WI38 (cell line): ENCODE measurements around the gene NAA35.
"Not testable (repeated sequence)": the region's sequence is repeated elsewhere in the genome, so short reads cannot be mapped to it uniquely, and the experiment has no call there.

Source experiments
- H3K4me3 ChIP-seq: 2 replicates; pipeline ENCODE4 v1.5.1; 2011; ENCODE audit warnings: low read depth, mild to moderate bottlenecking, control low read depth, low read length
- CTCF ChIP-seq: IDR thresholded peaks from 2 replicates; pipeline ENCODE4 v1.5.1; 2012; ENCODE audit warnings: low read depth, mild to moderate bottlenecking, control low read depth, low read length

NAA35 gene

DNA sequence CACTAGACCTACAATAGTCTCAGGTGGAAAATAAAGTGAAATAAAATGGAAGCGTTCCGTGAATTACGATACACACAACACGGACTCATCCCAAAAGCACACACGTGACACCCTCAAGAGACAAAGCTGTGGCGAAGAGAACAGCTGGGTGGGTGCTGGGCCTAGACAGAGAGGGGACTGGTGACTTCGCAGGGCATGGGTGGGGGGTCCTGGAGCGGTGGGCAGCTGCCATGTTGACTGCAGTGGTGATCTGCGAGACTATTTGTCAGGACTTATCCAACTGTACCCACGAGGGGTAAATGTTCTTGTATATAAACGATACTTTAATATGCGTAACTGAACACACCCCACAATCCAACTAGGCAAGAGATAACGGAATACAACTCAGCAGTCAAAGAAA lies 106.4 kb downstream of the NAA35 start:
- no peak for TF ChIP-seq CTCF
- H3K4me3 ChIP-seq, result no peak overlapping the region

GRCh38 chr9:86048018-86048742 lies 107.2 kb downstream of the NAA35 start:
- H3K4me3 ChIP-seq, result not testable (repeated sequence)

GRCh38 chr9:86052556-86053468 lies 111.9 kb downstream of the NAA35 start:
- TF ChIP-seq CTCF, result no peak
- no peak overlapping the region for H3K4me3 ChIP-seq

- TF ChIP-seq CTCF, result no peak
- H3K4me3 ChIP-seq, result no peak overlapping the region
These were observed 113.7 kb downstream of the NAA35 start for GRCh38 chr9:86054695-86055094.

DNA sequence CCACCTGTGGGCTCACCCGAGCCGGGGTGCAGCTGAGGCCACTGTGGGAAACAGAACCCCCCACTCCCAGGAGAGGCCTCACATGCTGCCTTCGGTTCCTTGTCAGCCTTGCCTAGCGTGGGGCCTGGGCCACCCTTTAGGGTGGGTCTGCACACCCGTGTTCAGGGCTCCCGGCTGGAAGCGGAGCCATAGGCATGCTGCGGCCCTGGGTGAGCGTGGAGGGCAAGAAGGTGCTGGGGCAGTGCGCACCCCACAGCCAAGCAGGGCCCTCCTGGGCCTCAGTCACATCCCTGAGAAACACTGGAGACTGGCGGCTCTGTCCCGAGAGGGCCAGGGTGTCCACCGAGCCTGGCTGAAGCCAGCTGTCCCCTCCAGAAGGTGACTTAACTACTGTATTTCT lies 116.5 kb downstream of the NAA35 start:
- no peak overlapping the region for H3K4me3 ChIP-seq
- TF ChIP-seq CTCF, result no peak

- H3K4me3 ChIP-seq, result no peak overlapping the region
- TF ChIP-seq CTCF, result no peak
These were observed 121.2 kb downstream of the NAA35 start for GRCh38 chr9:86061972-86062739.

DNA sequence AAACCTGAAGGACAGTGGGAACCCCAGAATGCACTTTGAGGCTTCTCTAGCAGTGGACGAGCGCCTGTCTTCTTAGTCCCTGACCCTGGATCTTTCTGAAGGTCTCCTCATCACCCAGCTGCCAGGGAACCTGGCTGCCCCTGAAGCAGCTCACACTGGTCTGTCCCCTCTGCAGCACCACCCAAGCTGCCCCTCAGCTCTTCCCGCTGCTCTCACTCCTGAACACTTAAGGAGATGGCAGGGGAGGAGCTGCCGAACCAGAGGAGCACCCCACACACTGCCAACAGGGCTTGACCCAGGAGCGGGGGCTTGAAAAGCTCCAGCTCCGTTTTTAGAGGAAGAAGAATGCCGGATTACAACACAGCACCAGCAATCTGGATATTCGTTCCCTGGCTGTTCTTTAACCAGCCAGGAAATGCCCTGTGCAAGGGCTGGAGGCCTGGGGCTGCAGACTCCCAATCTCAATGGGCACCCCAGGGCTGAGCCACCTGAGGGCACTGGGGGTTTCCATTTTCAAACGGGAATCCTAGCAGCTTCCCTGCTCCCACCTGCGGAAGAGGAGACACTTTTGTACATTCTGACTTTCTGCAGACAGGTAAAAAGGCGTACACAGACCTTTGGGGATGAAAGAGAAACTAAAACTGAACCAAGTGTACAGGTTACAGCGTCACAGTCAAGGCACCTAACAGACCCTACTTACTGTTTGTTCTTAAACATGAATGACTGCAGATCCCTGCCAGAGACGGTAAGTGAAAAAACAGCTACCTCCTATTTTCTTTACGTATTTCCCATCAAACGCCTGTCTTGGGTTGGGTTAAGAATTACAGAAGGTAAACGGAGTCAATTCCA lies 122.1 kb downstream of the NAA35 start:
- TF ChIP-seq CTCF, result no peak
- H3K4me3 ChIP-seq, result no peak overlapping the region
